Measurements from ENCODE around the gene BTBD17.

BTBD17 gene

DNA sequence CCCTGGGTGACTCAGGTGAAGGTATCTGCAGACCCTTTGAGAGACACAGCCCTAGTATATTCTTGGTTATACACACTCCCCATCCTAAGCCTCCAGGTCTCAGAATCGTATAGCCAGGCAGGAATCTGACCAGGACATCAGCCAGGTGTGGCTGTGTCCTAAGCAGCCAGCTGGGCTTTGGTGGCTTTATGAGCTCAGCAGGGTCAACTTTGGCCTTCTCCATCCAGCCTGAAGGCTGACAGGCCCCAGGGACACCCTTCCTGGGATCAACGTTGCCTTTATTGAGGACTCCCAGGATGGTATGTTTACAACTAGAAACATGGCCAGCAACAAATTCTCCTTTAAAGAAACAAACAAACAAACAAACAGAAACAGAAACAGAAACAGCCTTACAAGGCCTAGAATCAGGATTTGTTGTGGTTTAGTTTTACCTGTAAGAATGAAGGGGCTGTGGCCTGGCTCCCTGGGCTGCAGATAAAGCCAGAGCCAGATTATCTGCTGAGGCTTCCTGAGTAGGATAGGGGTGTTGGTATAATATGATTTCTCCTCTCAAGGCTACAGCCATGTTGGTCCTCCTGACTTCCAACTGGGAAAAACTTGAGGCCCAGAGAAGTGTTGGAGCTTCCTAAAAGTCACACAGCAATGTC is 27.2 kb downstream of the BTBD17 start:
- no peak for DNase-seq

DNA sequence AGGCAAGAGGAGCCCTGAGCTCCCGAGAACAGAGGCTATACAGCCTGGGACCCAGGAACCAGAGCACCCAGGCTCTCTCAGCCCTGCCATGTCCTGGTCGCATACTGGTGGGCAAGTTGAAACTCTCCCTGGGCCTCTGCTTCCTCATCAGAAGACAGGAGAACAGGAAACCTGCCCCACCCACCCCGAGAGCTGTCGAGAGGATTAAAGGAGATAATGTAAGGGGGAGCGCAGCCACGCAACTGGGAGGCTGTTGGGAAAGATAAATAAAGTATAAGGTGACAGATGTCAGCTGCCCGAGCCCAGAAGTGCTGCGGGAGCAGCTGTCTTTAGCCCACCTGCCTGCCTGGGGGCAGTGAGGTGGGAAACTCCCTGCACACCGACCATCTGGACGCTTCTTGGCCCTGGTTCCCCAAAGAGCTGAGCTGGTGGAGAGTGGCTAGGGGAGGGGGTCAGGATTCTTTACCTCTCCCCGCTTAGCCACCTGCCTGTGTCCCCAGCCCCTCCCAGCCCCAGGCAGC is 28.8 kb downstream of the BTBD17 start:
- no peak for DNase-seq

DNA sequence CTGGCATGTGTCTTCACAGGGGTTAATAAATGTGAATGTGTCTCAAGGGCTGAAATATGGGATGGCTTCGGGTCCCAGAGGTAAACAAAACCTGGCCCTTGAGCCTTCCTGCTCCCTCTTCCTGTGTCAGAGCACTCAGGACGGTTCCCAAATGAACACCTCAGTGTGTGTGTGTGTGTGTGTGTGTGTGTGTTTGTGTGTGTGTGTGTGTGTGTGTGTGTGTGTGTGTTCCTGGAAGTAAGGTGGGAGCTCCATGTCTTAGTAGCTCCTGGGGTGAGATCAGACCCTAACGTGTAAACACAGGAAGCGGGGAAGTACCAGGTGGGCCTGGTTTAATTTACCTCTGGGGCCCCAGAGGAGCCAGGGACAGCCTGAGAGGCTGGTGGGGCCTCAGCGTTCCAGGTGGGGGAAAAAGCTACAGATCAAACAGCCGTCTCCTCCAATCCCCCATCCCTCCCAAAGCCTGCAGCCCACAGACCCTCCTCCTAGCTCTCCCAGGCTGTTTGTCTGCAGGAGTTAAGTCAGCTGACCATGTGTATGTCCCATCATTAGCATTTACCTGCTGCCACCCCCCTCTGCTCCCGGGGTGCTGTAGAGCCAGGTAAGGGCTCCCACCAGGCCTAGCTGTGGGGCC is 29.5 kb downstream of the BTBD17 start:
- no peak for DNase-seq

DNA sequence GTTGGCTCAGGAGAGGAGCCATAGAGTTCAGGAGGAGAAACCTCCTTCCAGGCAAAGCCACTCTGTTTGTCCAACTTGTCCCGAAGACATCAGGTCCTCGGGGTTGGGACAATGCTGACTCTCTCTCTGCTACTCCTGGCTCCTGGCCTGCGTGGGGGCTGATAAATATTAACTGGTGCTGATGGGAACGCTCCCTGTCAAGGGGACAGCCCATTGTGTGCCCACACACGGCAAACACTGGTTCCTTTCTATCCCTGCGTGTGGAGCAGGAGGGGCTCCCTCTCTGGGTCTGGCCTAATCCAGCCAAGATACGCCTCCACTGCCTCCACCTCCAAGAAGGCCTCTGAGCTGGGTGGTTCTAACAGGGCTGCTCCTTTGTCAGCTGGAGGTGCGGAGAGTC is 31.2 kb downstream of the BTBD17 start:
- DNase-seq = no peak

DNA sequence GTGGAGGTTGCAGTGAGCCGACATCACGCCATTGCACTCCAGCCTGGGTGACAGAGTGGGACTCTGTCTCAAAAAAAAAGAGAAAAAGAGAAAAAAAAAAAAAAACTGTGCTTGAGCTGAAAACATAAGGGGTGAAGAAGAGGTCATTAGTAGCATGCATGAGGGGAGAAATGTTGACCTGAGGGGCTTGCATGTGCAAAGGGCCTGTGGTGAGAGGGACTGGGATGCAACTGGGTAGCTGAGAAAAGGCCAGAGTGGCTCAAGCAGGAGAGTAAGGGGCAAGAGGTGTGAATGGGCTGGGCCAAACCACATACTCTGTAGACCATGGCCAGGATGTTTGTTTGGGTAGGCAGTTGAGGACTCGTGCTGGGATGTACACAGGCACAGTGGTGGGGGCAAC is 32.3 kb downstream of the BTBD17 start:
- DNase-seq = no peak

DNA sequence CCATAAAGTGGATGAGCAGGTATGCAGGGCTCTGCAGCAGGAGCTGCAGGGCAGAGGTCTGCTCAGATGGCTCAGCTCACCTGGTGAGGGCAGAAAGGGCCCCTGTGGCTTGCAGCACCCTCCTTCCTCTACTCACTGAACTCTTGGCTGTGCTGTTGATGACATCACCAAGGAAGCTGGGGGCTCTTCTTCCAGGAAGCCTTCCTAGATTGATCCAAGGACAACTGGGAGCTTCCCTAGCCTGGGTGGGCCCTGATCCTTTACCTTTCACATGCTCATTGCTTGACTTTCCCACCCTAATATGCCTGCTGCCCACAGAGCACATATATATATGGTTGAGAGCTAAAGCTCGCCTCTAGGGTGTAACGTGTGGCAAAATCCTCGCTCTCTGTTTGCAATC is 33.2 kb downstream of the BTBD17 start:
- no peak for DNase-seq

DNA sequence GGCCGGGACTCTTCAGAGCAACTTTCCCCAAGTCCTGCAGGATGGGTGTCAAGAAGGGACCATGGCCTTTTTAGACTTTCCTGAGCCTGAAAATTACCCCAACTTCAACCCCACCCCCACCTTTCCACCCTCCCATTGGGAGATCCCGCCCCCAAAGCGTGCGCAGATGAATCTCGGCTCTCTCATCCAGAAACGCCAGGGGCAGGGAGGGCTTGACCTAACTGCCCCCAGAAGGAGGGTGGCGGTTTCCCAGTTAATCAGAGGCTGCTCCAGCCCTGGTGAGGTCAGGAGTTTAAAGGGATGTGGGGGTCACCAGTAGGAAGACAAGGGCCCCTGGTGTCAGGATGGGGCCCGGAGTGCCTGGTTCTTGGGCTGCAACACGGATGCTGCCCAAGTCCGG is 35.2 kb downstream of the BTBD17 start:
- DNase-seq = no peak

DNA sequence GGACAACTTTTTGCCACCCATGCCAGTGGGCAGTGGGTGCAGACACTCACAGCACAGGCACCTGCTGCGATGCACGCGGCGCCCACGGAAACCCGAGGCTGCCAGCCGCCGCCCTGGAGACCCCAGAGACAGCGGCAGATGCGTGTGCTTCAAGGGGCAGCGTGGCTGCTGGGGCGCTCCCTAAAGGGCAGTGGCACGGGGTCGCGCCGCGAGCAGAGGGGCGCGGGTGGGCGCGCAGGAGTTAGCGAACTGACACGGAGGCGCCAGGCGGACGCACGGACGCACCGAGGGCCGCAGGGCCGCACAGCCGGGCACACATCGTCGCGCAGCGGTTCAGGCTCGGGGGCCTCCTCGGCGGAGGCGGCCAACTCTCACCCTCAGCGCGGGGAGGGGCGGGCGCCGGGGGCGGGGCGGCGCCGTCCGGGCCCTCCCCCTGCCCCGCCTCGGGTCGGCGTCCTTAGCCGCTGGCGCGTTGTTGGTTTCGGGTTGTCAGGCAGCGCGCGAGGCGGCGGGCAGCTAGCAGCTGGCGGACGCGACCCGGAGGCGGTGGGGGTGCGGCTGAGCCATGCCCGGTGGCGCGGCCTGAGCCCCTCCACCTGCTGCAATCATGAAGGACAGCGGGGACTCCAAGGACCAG is 35.8 kb downstream of the BTBD17 start, which contains the start of gene KIF19:
TSS of gene KIF19 (plus strand) at position 484 of the 637 bp plus-strand sequence. CDS start at position 608, 124 bp downstream.
- DNase-seq = peak; percentile 2

DNA sequence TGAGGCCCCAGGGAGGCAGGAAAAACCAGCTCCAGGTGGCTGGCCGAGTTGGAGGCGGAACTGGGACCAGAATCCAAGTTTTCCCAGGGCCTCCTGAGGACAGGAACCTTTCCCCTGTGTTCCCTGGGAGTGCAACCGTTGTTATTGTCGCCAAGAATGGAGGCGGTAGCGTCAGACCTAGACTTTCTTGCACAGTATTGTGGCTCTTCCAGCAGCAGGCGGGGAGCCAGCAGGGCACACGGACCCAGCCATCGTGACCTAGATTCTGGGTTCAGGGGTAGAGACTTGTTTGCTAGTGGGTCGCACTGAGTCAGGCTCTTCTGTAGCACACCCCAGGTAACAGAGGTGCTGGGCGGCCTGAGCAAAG is 36.3 kb downstream of the BTBD17 start:
- no peak for DNase-seq

DNA sequence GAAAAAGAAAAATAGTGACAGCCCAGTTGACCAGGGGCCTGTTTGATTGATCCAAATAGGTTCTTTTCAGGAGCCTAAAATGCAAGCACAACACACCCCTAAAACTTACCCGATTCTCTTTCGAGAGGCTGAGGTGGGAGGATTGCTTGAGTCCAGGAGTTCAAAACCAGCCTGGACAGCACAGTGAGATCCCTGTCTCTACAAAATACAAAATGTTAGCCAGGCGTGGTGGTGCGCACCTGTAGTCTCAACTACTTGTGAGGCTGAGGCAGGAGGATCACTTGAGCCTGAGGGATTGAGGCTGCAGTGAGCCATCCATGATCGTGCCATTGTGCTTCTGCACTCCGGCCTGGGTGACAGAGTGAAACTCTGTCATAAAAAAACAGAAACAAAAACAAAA is 37.1 kb downstream of the BTBD17 start:
- no peak for DNase-seq

DNA sequence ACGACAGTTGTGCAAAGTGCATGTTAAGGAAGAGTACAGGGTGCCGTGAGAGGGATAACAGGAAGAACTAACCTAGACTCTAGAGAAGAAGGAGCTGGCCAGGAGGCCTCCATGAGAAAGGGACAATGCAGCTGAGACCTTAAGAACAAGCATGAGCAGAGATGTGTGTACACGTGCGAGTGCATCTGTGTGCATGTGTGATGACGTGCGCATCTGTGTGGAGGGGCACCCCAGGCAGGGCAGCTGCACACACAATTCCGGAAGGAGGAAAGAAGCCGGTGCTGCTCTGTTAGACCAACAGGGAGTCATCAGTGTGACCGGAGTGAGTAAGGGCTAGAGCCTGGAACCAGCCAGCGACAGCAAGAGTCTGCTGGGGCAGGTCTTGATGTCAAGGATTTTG is 43.3 kb downstream of the BTBD17 start:
- no peak for DNase-seq

DNA sequence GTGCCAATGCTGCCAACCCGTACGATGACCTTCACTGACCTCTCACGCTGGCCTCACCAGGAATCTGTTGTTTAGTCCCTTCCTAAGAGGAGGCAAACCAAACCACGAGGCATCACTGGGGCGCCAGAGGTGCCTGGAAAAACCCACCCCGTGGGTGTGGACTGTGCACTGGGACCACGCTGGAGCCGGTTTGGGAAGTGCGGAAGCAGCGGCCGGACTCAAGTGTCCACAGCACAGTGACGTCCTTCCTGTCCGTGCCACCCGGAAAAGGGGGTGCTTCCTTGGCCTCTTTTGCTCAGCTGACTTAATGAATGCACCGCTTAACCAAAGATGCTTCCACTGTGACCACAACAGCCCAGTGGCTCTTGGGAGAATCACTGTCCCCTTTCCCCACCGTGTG is 44.6 kb downstream of the BTBD17 start:
- no peak for DNase-seq

DNA sequence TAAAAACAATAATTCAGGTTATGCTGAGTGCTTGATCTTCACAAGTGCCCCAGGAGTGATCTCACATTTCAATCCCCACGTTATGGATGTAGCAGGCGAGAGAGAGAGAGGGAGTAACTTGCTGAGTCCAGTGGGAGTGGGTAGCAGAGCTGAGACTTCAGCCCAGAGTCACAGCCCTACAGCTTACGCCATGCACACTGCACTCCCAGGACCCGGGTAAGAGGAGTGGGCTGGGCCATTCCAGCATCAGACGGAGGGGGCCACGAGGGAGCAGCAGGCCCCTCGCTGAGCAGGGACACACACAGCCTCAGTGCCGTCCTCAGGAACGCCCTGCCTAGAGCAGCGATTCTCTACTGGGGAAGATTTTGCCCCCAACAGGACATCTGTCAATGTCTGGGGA is 45.4 kb downstream of the BTBD17 start:
- no peak for DNase-seq

DNA sequence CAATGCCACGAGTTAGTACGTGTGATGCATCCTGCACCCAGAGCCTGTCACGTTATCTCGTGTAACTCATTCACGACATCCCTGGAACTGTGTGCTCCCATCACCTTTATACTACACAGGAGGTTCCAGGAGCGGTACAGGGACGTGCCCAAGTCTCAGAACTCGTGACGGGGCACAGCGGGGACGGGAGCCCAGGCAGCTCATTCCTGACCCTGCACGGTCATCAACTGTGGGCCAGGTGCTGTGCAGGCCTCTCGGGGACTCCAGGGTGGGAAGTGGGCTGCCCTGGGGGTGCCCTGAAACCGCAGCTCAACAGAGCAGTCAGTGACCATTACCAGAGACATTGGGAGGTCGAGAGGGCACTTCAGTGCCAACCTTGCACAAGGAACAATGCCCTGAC is 46.8 kb downstream of the BTBD17 start:
- no peak for DNase-seq

DNA sequence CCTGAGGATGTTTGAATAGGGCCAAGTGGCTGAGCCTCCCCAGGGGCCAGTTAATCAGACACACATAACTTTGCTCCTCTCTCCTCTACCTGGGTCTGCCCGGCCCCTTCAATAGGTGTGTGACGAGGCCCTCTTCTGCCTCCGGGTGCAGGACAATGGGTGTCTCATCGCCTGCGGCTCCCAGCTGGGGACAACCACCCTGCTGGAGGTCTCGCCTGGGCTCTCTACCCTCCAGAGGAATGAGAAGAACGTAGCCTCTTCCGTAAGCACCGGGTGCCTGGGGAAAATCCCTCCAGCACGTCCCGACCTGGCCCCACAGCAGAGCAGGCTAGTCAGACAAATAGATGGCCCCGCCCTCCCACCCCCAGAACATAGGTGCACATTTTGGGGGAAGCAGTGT is 51.8 kb downstream of the BTBD17 start:
- no peak for DNase-seq

DNA sequence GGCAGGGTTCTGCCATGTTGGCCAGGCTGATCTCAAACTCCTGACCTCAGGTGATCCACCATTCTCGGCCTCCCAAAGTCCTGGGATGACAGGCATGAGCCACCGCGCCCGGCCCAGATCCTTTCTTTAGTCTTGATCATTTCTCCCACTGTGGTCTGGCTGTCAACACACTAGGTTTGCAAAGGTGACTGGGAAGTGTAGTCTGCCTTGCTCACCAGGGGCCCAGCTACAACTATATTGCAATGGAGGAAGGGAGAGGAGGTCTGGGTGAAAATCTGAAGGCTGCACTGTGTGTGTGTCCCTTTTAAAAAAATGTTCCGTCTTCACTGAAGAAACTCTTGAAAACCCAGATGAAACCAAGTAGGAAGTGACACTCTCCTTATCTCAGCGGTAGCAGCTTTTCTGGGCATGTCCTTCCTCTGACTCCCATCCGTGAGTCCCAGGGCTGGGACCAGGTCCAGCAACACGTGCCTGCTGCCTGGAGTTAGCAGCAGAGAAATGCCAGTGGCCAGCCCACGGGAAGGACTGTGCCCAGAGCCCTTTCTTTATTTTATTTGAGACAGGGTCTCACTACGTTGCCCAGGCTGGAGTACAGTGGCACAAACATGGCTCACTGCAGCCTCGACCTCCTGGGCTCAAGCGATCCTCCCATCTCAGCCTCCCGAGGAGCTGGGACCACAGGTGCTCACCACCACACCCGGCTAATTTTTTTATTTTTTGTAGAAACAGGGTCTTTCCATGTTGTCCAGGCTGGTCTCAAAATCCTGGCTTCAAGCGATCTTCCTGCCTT is 53.5 kb downstream of the BTBD17 start:
- peak; percentile 33 for DNase-seq
